ENCODE results near the gene VIM.

The VIM gene

DNA sequence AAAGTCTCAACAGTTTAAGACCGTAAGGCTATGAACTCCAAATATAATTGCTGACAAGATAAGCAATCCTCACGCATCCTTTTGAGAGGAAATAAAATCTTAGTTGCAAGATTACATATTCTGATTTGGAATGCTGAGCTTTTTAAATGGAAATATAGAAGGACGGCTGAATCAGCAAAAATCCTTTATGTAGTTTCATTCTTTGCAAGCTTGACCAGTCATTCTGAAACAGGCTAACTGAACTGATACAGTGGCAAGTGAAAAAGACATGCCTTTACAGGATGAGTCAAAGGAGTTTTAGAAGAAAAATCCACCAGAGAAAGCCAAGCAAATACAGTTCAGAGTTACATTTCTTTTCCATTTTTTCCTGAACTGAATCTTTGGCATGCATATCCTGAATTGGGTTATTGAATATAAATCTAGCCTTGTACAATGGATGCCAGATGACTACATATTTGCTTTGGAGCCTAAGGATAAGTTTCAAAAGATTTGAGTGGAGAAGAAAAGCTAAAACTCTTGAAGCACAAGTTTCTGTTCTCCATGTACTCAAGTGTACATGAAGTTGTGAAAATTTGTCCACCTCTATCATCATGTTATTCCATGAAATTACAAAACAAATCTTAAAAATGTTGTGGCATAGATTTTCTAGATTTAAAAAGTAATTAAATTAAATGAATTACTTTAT is 4.4 kb downstream of the VIM start:
- TF ChIP-seq POLR2AphosphoS5 (IDR thresholded peaks at IDR 0.05; ENCODE audit: low read depth): no peak
- TF ChIP-seq, protein P1, sequence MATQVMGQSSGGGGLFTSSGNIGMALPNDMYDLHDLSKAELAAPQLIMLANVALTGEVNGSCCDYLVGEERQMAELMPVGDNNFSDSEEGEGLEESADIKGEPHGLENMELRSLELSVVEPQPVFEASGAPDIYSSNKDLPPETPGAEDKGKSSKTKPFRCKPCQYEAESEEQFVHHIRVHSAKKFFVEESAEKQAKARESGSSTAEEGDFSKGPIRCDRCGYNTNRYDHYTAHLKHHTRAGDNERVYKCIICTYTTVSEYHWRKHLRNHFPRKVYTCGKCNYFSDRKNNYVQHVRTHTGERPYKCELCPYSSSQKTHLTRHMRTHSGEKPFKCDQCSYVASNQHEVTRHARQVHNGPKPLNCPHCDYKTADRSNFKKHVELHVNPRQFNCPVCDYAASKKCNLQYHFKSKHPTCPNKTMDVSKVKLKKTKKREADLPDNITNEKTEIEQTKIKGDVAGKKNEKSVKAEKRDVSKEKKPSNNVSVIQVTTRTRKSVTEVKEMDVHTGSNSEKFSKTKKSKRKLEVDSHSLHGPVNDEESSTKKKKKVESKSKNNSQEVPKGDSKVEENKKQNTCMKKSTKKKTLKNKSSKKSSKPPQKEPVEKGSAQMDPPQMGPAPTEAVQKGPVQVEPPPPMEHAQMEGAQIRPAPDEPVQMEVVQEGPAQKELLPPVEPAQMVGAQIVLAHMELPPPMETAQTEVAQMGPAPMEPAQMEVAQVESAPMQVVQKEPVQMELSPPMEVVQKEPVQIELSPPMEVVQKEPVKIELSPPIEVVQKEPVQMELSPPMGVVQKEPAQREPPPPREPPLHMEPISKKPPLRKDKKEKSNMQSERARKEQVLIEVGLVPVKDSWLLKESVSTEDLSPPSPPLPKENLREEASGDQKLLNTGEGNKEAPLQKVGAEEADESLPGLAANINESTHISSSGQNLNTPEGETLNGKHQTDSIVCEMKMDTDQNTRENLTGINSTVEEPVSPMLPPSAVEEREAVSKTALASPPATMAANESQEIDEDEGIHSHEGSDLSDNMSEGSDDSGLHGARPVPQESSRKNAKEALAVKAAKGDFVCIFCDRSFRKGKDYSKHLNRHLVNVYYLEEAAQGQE (IDR thresholded peaks at IDR 0.05; ENCODE audit: insufficient replicate concordance, low read depth): no peak
- TF ChIP-seq SPI1 (IDR thresholded peaks at IDR 0.05; ENCODE audit: borderline replicate concordance, low read depth): no peak
- TF ChIP-seq GABPA (IDR thresholded peaks at IDR 0.05; ENCODE audit: low read depth): no peak
- TF ChIP-seq, protein P2, sequence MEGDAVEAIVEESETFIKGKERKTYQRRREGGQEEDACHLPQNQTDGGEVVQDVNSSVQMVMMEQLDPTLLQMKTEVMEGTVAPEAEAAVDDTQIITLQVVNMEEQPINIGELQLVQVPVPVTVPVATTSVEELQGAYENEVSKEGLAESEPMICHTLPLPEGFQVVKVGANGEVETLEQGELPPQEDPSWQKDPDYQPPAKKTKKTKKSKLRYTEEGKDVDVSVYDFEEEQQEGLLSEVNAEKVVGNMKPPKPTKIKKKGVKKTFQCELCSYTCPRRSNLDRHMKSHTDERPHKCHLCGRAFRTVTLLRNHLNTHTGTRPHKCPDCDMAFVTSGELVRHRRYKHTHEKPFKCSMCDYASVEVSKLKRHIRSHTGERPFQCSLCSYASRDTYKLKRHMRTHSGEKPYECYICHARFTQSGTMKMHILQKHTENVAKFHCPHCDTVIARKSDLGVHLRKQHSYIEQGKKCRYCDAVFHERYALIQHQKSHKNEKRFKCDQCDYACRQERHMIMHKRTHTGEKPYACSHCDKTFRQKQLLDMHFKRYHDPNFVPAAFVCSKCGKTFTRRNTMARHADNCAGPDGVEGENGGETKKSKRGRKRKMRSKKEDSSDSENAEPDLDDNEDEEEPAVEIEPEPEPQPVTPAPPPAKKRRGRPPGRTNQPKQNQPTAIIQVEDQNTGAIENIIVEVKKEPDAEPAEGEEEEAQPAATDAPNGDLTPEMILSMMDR (IDR thresholded peaks at IDR 0.05; ENCODE audit: insufficient read depth, low read length): no peak
- H3K27ac ChIP-seq (replicated peaks): no peak overlapping the region
- H3K4me3 ChIP-seq (replicated peaks; ENCODE audit: insufficient read depth, low read length): no peak overlapping the region
- no peaks in the 10 kb centered on the region for H3K27me3 ChIP-seq (ENCODE audit: insufficient read depth, poor library complexity, severe bottlenecking)
- DNase-seq (ENCODE audit: low read depth in 1 of 2, low spot score in 1 of 2): no peak

DNA sequence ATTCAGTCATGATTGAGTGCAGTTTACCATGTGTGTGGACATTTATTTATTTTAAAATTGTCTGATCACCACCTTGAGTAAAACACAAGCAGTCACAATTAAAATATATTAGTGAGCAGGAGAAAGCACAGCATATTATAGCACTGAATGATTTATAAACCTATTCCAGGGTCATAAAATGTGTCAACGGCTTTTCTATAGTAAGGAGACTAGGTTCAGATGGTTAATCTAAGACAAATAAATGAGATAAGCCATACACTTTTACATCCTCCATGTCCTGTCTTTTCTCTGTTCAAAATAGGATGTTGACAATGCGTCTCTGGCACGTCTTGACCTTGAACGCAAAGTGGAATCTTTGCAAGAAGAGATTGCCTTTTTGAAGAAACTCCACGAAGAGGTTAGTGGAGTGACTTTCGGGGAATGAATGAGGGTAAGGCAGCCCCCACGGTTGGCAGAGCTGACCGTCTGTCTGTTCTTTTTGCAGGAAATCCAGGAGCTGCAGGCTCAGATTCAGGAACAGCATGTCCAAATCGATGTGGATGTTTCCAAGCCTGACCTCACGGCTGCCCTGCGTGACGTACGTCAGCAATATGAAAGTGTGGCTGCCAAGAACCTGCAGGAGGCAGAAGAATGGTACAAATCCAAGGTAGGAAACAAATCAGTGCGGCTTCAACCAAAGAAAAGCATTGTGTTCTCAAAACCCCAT is 5.4 kb downstream of the VIM start:
- H3K27ac ChIP-seq (replicated peaks): no peak overlapping the region
- H3K27me3 ChIP-seq (ENCODE audit: insufficient read depth, poor library complexity, severe bottlenecking): no peaks in the 10 kb centered on the region
- H3K4me3 ChIP-seq (replicated peaks; ENCODE audit: insufficient read depth, low read length): no peak overlapping the region
- no peak for TF ChIP-seq GABPA (IDR thresholded peaks at IDR 0.05; ENCODE audit: low read depth)
- TF ChIP-seq, protein P2 (IDR thresholded peaks at IDR 0.05; ENCODE audit: insufficient read depth, low read length): no peak
- no peak for TF ChIP-seq POLR2AphosphoS5 (IDR thresholded peaks at IDR 0.05; ENCODE audit: low read depth)
- TF ChIP-seq SPI1 (IDR thresholded peaks at IDR 0.05; ENCODE audit: borderline replicate concordance, low read depth): no peak
- TF ChIP-seq, protein P1 (IDR thresholded peaks at IDR 0.05; ENCODE audit: insufficient replicate concordance, low read depth): no peak
- DNase-seq (ENCODE audit: low read depth in 1 of 2, low spot score in 1 of 2): no peak

DNA sequence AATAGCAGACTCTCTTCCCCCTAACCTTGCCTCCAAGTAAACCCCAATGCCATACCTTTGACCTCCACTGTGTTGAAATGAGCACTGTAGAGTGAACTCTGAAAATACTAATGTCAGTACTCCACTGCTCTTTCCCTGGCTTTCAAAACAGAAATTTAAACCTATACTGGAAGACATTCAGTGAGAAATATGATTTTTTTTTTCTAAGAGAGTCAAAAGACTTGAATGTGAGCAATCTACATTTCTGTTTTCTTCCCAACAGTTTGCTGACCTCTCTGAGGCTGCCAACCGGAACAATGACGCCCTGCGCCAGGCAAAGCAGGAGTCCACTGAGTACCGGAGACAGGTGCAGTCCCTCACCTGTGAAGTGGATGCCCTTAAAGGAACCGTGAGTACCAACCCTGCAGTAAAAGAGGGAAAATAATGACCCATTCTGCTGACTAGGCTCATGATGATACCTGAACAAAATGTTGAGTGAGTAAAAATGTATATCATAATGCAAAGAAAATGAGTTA is 6.4 kb downstream of the VIM start:
- TF ChIP-seq POLR2AphosphoS5 (IDR thresholded peaks at IDR 0.05; ENCODE audit: low read depth) (no peak), GABPA (IDR thresholded peaks at IDR 0.05; ENCODE audit: low read depth) (no peak), SPI1 (IDR thresholded peaks at IDR 0.05; ENCODE audit: borderline replicate concordance, low read depth) (no peak)
- TF ChIP-seq, protein P2 (IDR thresholded peaks at IDR 0.05; ENCODE audit: insufficient read depth, low read length): no peak
- TF ChIP-seq, protein P1 (IDR thresholded peaks at IDR 0.05; ENCODE audit: insufficient replicate concordance, low read depth): no peak

More for the DNA sequence above, 6.4 kb downstream of the VIM start:
- DNase-seq (ENCODE audit: low read depth in 1 of 2, low spot score in 1 of 2): no peak
- no peak overlapping the region for H3K4me3 ChIP-seq (replicated peaks; ENCODE audit: insufficient read depth, low read length)
- H3K27me3 ChIP-seq (ENCODE audit: insufficient read depth, poor library complexity, severe bottlenecking): no peaks in the 10 kb centered on the region
- no peak overlapping the region for H3K27ac ChIP-seq (replicated peaks)
